ENCODE results near the gene SUOX. TPM values are rescaled to one million over a fixed set of nuclear protein-coding genes. Genes with fewer than 3 reads are reported as not detected.

Gene SUOX
- total and polyA plus RNA-seq, 4 donors: 17.3 to 39.3 (median 33.0) TPM

- TF ChIP-seq TAF1 (conservative IDR thresholded peaks at IDR 0.05): peak; percentile 97
- TF ChIP-seq RAD21 (IDR thresholded peaks at IDR 0.05): peak in 1 of 2 donors; percentile 3
- TF ChIP-seq MAX (IDR thresholded peaks at IDR 0.05): peak; percentile 40
- peak; percentile 88 for TF ChIP-seq YY1 (IDR thresholded peaks at IDR 0.05)
- peak; percentile 98 for TF ChIP-seq NR2F2 (IDR thresholded peaks at IDR 0.05)
- peak; percentile 61 to 84 for TF ChIP-seq HNF4A (conservative IDR thresholded peaks at IDR 0.05)
- TF ChIP-seq, protein P1, sequence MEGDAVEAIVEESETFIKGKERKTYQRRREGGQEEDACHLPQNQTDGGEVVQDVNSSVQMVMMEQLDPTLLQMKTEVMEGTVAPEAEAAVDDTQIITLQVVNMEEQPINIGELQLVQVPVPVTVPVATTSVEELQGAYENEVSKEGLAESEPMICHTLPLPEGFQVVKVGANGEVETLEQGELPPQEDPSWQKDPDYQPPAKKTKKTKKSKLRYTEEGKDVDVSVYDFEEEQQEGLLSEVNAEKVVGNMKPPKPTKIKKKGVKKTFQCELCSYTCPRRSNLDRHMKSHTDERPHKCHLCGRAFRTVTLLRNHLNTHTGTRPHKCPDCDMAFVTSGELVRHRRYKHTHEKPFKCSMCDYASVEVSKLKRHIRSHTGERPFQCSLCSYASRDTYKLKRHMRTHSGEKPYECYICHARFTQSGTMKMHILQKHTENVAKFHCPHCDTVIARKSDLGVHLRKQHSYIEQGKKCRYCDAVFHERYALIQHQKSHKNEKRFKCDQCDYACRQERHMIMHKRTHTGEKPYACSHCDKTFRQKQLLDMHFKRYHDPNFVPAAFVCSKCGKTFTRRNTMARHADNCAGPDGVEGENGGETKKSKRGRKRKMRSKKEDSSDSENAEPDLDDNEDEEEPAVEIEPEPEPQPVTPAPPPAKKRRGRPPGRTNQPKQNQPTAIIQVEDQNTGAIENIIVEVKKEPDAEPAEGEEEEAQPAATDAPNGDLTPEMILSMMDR (IDR thresholded peaks at IDR 0.05; ENCODE audit: low read depth, low read length, missing input control): peak; percentile 43
- no peak for TF ChIP-seq FOXA1 (IDR thresholded peaks at IDR 0.05)
- TF ChIP-seq SP1 (IDR thresholded peaks at IDR 0.05): peak; percentile 99
- TF ChIP-seq HNF4G (IDR thresholded peaks at IDR 0.05): peak; percentile 58
- peak in 1 of 2 donors; percentile 33 for TF ChIP-seq EGR1 (IDR thresholded peaks at IDR 0.05; ENCODE audit: low read depth in 2 of 2)
- TF ChIP-seq RXRA (IDR thresholded peaks at IDR 0.05): peak; percentile 77 to 89
- peak; percentile 89 for TF ChIP-seq ZBTB33 (IDR thresholded peaks at IDR 0.05)
- TF ChIP-seq, protein P2, sequence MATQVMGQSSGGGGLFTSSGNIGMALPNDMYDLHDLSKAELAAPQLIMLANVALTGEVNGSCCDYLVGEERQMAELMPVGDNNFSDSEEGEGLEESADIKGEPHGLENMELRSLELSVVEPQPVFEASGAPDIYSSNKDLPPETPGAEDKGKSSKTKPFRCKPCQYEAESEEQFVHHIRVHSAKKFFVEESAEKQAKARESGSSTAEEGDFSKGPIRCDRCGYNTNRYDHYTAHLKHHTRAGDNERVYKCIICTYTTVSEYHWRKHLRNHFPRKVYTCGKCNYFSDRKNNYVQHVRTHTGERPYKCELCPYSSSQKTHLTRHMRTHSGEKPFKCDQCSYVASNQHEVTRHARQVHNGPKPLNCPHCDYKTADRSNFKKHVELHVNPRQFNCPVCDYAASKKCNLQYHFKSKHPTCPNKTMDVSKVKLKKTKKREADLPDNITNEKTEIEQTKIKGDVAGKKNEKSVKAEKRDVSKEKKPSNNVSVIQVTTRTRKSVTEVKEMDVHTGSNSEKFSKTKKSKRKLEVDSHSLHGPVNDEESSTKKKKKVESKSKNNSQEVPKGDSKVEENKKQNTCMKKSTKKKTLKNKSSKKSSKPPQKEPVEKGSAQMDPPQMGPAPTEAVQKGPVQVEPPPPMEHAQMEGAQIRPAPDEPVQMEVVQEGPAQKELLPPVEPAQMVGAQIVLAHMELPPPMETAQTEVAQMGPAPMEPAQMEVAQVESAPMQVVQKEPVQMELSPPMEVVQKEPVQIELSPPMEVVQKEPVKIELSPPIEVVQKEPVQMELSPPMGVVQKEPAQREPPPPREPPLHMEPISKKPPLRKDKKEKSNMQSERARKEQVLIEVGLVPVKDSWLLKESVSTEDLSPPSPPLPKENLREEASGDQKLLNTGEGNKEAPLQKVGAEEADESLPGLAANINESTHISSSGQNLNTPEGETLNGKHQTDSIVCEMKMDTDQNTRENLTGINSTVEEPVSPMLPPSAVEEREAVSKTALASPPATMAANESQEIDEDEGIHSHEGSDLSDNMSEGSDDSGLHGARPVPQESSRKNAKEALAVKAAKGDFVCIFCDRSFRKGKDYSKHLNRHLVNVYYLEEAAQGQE (IDR thresholded peaks at IDR 0.05): peak; percentile 81
- peak in 1 of 2 donors; percentile 76 for TF ChIP-seq GABPA (IDR thresholded peaks at IDR 0.05 in 1 of 2, conservative IDR thresholded peaks at IDR 0.05 in 1 of 2)
- TF ChIP-seq, protein P3, sequence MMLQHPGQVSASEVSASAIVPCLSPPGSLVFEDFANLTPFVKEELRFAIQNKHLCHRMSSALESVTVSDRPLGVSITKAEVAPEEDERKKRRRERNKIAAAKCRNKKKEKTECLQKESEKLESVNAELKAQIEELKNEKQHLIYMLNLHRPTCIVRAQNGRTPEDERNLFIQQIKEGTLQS (IDR thresholded peaks at IDR 0.05): peak; percentile 71
- no peak for TF ChIP-seq FOXA2 (IDR thresholded peaks at IDR 0.05)
- TF ChIP-seq JUND (IDR thresholded peaks at IDR 0.05): peak; percentile 89 to 94
- peaks cover 7 to 30% (median 21%) of the 10 kb centered on the region in 4 donors for H3K4me1 ChIP-seq (ENCODE audit: control insufficient read depth in 4 of 4, insufficient read depth in 4 of 4, low read length in 3 of 4)
- peak within 1 kb of the TSS; percentile 88 to 96 for H3K27ac ChIP-seq (ENCODE audit: low read depth in 1 of 2, low read length in 2 of 2)
- no peaks in the 10 kb centered on the region for H3K27me3 ChIP-seq (ENCODE audit: control insufficient read depth in 4 of 4, insufficient read depth in 4 of 4, low read length in 3 of 4)
- DNase-seq (ENCODE audit: low spot score): peak; percentile 96
- under 1% methylated on average over 39 of the region's 39 CpGs for WGBS
- H3K36me3 ChIP-seq (ENCODE audit: control insufficient read depth in 4 of 4, insufficient read depth in 3 of 4, low read depth in 1 of 4, low read length in 3 of 4): peaks cover 0 to 4% (median 0%) of the 10 kb centered on the region in 4 donors
- H3K9ac ChIP-seq (ENCODE audit: low read depth in 1 of 2, low read length in 2 of 2): peak within 1 kb of the TSS; percentile 91 to 94
- no peaks in the 10 kb centered on the region for H3K9me3 ChIP-seq (ENCODE audit: control insufficient read depth in 4 of 4, low read length in 3 of 4)
- H3K4me3 ChIP-seq (ENCODE audit: low read depth in 1 of 3, low read length in 3 of 3): peak within 1 kb of the TSS; percentile 80 to 93 (median 88)
Observed at GRCh38 chr12:55973599-55974307, 23.3 kb upstream of the SUOX start, which contains the start of gene RAB5B. Gene RAB5B, plus strand, starts transcription at chr12:55974078. Its CDS starts 12,883 bp downstream, at chr12:55986961.

All from liver (tissue), 9 donors.